ENCODE measurements around the gene MDH2.

DNA sequence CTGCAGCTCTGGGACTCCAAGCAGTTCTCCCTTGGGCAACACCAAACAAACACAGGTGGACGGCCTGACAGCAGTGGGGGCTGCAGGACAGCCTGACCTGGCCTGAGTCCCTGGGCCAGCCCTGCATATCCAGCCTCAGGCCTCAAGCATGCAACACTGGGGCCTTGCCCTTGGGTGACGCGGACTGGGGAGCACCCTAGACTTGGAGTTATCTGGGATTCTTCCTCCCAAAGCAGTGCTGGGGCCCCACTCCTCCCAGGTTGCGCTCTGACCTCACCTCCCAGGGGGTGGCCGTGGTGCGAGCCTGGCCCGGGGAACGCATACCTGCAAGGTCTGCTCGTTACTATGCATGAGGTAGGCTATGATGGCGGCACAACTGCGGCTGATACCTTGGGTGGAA lies 47.3 kb upstream of the MDH2 start:
- TF ChIP-seq, protein P1, sequence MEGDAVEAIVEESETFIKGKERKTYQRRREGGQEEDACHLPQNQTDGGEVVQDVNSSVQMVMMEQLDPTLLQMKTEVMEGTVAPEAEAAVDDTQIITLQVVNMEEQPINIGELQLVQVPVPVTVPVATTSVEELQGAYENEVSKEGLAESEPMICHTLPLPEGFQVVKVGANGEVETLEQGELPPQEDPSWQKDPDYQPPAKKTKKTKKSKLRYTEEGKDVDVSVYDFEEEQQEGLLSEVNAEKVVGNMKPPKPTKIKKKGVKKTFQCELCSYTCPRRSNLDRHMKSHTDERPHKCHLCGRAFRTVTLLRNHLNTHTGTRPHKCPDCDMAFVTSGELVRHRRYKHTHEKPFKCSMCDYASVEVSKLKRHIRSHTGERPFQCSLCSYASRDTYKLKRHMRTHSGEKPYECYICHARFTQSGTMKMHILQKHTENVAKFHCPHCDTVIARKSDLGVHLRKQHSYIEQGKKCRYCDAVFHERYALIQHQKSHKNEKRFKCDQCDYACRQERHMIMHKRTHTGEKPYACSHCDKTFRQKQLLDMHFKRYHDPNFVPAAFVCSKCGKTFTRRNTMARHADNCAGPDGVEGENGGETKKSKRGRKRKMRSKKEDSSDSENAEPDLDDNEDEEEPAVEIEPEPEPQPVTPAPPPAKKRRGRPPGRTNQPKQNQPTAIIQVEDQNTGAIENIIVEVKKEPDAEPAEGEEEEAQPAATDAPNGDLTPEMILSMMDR (conservative IDR thresholded peaks at IDR 0.05; ENCODE audit: low read length) = no peak
- no peak for TF ChIP-seq EZH2phosphoT487 (IDR thresholded peaks at IDR 0.05; ENCODE audit: borderline replicate concordance)

Data from Loucy (cell line).